ENCODE results near the gene PODXL2.
"Not testable (repeated sequence)": the region's sequence is repeated elsewhere in the genome, so short reads cannot be mapped to it uniquely, and the experiment has no call there.

Gene PODXL2

DNA sequence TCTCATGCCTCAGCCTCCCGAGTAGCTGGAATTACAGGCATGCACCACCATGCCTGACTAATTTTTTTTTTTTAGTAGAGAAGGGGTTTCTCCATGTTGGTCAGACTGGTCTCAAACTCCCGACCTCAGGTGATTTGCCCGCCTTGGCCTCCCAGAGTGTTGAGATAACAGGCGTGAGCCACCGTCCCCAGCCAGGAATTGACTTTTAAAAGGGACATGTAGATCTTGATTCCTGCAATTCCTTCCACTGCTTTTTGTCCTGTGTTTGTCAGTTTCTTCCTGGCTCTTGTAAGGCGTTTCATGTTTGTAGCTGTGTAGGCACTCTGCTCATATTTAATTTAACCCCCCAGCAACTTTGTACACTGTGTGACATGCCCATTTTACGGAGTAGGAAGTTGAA lies 23.4 kb upstream of the PODXL2 start:
- DNase-seq (ENCODE audit: low read depth), result not testable (repeated sequence)

DNA sequence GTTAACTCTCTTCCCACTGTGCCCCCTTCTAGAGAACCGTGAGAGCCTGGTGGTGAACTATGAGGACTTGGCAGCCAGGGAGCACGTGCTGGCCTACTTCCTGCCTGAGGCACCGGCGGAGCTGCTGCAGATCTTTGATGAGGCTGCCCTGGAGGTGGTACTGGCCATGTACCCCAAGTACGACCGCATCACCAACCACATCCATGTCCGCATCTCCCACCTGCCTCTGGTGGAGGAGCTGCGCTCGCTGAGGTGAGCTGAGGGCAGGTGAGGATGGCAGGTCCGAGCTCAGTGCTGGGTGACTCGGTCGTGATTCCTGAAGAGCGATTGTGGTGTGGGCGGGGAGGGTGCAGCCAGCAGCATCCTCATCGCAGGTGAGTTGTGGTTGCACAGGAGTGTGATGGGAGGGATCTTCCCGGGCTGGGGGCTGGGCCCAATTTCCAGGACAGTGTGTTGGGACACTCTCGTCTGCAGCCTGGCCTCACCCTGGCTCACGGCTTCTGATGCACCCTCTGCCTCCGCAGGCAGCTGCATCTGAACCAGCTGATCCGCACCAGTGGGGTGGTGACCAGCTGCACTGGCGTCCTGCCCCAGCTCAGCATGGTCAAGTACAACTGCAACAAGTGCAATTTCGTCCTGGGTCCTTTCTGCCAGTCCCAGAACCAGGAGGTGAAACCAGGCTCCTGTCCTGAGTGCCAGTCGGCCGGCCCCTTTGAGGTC lies 22.7 kb upstream of the PODXL2 start:
- no peak for DNase-seq (ENCODE audit: low read depth)

DNA sequence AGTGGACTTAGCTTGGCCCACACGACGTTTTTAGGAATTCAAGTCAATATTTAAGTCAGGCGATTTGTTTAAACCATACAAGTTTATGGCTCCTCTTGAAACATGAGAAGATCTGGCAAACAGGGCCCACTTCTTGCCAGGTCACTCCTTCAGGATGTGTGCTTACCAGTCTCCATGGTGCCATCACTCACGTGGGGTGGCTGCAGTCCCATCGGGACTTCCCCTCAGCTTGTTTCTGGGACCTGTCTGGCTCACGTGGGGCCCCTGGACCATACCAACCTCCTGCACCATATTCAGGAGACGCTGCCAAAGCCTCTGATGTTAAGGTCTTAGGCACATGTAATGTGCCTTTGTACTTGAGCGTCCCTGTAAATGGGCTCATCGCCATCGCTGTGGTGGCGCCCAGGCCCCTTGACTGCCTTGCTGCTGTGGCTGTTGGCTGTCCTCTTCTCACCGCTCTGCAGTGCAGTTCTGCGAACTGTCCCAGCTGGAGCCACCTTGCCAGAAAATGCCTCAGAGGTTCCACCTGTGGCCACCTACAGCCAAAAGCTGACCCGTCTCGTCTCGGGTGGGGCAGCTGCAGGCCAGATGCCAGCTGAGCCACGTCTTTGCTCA lies 21.9 kb upstream of the PODXL2 start:
- DNase-seq (ENCODE audit: low read depth), result no peak

DNA sequence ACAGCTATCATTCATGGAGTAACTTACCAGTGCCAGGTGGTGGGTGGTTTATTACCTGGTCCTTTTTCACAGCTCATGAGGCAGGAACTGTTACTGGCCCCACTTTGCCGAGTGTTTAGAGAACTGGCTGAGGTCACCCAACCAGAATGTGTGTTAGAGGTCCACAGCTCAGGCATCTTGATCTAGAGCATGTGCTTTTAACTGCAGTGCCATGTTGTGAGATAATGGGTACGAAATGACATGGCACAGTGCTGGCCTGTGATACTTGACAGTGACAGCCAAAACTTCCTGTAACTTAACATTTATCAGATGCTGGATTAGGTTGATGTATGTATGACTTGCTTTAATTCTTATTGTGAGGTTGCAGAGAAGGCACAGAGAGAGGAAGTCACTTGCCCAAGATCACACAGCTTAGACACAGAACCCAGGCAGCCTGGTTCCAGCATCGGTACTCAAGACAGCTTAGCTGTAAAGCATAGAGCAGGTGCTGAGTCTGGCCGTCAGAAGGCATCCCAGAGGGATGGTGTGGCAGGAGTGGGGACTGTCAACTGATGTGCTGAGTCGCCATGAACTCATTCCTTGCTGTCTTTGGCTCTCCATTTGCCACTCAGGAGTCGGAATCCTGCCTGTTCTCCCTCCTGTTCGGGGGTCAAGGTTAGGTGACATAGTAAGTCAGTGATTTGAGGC lies 21.2 kb upstream of the PODXL2 start:
- no peak for DNase-seq (ENCODE audit: low read depth)

DNA sequence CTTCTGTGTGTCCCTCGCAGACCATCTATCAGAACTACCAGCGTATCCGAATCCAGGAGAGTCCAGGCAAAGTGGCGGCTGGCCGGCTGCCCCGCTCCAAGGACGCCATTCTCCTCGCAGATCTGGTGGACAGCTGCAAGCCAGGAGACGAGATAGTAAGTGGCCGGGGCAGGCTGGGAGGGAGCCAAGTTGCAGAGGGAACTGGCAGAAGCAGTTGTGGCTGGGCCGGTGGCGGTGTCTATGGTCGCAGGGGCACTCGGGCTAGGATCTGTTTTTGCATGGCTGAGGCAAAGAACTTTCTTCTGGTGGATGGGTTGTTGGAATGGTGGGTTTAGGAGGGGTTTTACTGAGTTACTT lies 20.6 kb upstream of the PODXL2 start:
- no peak for DNase-seq (ENCODE audit: low read depth)

DNA sequence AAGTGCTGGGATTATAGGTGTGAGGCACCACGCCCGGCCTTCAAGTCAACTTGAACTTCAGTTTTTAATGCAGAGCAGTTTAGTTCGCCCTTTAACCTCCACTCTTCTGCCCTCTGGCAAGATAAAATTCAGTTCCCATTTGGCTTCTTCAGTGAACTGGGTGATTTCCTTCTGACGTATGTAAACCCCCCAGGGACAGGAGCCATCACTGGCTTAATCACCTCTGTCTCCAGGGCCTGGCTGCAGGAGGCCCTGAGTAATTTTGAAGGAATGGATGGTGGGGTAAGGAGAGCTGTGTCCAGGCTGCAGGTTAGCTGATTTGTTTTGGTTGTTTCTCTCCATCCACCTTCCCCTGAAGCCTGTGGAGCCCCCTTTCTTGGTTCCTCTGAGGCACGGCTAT lies 18.9 kb upstream of the PODXL2 start:
- DNase-seq (ENCODE audit: low read depth), result no peak

DNA sequence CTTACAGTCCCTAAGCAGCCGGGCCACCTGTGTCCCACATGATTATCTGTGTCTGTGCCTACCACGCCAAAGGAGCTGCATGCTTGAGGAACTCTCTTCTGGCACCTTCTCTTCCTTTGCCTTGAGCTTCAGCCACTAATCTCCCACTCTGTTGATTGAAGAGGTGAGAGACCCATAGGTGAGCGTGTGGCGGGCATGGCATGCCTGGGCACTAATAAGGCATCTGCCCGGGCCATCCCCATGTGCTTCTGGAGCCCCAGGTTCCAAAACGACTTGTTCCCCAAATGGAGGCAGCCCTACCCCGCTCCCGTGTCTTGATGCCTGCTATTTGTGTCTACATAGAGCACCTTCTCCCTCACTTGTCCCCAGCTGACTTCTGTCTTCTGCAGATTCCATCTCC lies 17.7 kb upstream of the PODXL2 start:
- no peak for DNase-seq (ENCODE audit: low read depth)

DNA sequence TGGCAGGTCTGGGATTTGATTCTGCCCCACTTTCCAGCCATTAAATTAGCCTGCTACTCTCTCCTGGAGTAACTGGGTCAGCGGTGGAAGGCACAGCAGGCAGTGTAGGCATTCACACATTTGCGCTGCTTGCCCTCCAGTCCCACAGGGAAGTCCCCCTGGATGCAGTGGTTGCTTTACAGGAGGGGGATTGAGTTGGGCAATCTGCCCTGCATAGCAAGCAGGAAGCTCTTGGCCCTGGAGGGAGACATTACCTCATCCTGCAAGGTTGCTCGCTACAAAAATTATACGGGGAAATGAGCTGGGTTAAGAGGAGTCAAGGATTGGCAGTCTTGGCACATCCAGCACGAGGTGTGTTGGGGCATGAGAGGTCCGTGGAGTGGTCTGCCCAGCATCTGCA lies 16.0 kb upstream of the PODXL2 start:
- no peak for DNase-seq (ENCODE audit: low read depth)

DNA sequence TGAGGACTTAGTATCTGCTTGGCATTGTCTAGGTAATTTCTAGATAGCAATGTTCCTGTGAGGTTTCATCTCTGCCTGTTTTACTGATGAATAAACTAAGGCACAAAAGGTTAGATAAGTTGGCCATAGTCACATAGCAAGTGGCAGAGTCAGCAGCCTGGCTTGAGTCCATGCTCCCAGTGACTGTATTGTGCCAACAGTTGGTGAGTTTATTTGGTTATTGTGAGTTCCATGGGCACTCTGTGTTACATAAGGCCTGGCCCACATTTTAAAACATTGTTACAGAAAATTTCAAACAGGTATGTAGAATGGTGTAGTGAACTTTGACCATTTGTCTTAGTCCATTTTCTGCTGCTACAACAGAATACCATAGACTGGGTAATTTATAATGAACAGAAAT lies 15.6 kb upstream of the PODXL2 start:
- no peak for DNase-seq (ENCODE audit: low read depth)

DNA sequence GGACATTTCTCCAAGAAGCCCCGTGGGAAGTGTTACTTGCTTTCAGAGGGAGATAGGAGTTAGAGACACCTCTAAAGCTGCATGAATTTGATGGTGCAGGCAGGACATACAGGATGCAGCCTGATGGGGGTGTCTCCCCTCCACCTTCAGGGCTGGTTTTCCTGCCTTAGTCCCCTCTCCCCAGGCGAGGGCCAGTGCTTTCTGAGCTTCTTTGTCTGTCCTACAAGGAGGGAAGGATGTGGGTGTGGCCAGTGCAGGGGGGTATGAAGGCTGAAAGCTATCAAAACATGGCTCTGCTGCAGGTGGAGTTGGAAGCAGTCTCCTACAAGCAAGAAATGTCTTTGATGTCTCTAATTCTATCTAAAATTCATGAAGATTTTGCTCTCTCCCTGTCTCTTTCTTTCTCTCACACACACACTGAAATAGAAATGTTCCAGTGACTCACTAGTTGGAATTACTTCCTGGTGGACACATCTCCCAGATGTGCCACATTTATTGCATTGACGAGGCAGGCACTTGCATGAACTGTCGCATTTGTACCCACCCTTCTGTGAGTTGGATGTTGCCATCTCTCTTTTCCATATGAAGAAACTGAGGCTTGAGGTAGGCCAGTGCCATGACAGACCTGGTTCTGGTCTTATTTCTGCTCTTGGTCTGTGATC lies 13.9 kb upstream of the PODXL2 start:
- DNase-seq (ENCODE audit: low read depth), result no peak

DNA sequence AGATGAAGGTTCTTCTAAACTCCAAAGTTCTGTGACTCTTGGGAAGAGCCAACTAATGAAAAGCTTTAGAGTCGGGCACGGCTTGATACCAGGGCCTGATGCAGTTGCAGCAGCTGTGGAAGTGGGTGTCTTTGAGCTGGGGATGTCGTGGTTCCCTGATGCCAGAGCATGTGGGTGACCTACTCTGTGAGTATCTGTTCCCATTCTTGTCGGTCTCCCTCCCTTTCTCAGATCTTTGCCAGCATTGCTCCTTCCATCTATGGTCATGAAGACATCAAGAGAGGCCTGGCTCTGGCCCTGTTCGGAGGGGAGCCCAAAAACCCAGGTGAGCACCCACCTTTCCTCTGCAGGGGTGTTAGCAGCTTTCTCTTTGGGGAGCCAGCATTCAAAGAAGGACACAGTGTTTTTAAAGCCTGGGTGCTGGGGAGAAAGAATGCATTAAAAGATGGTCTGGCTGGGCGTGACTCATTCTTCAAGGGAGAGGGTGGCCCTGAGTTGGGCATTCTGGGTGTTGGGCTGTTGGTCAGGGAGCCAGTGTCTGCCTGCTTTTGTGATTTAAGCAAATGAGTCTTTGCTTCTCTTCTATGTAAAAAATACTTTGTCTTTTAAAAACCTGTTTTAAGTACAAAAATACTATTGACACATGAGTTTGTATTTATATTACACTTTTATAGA lies 13.2 kb upstream of the PODXL2 start:
- no peak for DNase-seq (ENCODE audit: low read depth)

DNA sequence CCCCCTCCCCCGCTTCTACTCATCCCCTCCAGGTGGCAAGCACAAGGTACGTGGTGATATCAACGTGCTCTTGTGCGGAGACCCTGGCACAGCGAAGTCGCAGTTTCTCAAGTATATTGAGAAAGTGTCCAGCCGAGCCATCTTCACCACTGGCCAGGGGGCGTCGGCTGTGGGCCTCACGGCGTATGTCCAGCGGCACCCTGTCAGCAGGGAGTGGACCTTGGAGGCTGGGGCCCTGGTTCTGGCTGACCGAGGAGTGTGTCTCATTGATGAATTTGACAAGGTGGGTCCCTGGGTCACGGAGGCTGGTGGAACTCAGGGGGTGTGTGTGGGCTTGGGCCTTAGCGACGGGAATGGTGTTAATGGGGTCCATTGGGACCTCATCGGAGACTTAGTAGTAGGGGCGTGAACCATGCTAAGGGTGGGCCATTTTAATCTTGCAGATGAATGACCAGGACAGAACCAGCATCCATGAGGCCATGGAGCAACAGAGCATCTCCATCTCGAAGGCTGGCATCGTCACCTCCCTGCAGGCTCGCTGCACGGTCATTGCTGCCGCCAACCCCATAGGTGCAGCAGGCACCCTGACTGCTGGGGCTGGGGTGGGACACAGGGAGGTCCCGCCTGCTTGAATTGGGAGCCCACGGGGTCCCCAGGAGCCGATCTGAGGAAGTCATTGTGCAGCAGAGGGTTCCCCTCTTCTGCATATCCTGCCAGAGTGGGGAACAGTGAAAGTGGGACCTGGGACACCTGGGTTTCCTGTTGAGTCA lies 12.0 kb upstream of the PODXL2 start:
- no peak for DNase-seq (ENCODE audit: low read depth)

DNA sequence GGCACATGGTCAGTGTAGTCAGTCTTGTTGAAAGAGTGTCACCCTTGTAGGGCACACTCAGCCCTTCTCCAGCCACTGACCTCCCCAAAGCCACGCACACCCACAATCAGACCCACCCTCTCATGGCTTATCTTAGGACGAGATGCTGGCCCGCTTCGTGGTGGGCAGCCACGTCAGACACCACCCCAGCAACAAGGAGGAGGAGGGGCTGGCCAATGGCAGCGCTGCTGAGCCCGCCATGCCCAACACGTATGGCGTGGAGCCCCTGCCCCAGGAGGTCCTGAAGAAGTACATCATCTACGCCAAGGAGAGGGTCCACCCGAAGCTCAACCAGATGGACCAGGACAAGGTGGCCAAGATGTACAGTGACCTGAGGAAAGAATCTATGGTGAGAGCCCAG lies 10.1 kb upstream of the PODXL2 start:
- DNase-seq (ENCODE audit: low read depth), result no peak

DNA sequence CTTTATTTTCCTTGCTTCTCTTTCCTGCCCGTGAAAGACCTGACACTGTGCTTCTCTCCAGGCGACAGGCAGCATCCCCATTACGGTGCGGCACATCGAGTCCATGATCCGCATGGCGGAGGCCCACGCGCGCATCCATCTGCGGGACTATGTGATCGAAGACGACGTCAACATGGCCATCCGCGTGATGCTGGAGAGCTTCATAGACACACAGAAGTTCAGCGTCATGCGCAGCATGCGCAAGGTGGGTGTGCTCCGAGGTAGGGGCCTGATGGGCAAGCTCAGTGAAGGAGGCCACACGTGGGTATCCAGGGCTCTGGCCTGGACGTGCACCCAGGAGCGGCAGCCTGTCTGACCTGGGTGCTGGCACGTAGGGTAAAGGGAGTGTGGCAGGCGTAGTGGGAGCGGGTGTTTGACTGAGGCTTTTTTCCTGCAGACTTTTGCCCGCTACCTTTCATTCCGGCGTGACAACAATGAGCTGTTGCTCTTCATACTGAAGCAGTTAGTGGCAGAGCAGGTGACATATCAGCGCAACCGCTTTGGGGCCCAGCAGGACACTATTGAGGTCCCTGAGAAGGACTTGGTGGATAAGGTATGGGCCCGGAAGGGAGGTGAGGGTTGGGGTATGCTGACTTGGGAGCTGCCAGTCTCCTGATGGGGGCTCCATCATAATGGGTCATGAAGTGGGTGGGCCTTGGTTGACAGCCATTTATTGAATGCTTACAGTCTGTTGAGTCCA lies 8.2 kb upstream of the PODXL2 start:
- no peak for DNase-seq (ENCODE audit: low read depth)

DNA sequence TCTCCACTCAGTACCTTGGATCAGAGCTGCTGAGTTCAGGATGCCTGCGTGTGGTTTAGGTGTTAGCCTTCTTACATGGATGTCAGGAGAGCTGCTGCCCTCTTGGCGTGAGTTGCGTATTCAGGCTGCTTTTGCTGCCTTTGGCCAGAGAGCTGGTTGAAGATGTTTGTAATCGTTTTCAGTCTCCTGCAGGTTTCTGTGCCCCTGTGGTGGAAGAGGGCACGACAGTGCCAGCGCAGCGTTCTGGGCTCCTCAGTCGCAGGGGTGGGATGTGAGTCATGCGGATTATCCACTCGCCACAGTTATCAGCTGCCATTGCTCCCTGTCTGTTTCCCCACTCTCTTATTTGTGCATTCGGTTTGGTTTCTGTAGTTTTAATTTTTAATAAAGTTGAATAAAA lies 7.0 kb upstream of the PODXL2 start:
- DNase-seq (ENCODE audit: low read depth), result no peak

DNA sequence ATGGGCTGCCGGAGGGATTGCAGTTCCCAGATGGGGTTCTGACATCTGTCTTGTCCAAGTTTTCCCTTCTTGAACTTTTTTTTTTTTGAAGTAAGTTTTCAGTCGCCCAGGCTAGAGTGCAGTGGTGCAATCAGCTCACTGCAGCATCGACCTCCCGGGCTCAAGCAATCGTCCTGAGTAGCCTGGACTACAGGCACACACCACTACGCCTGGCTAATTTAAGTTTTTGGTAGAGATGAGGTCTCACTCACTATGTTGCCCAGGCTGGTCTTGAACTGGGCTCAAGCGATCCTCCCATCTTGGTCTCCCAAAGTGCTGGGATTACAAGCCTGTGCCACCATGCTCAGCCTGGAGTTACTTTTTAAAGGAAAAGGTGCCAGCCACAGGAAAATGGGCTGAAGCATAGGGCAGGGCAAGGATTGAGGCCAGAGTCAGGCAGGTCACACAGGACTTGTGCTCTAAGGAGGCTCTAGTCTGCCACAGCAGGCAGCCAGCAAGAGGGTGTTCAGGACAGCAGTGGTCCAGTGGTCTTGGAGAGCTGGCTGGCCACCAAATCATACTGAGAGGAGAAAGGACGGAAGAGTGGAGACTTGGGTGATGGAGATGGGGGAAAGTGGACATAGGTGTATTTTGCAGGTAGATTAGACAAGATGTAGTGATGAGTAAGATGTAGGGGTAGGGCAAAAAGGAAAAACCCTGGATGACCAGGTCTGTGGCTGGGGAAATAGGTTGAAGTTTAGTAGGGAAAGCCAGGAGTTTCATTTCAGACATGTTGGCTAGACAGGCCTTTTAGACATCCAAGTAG lies 6.0 kb upstream of the PODXL2 start:
- DNase-seq (ENCODE audit: low read depth), result no peak

DNA sequence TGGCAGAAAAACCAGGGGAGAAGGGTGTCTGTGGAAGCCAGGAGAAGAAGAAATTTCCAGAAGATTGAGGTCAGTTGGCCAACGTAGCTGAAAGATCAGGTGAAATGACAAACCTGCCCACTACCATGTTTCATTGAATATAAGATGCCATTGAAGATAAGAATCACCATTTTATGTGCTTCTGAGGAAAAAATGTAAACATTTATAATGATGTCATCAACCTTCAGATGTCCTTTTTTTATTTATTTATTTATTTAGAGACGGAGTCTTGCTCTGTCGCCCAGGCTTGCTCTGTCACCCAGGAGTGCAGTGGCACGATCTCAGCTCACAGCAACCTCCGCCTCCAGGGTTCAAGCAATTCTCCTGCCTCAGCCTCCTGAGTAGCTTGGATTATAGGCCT lies 4.9 kb upstream of the PODXL2 start:
- DNase-seq (ENCODE audit: low read depth), result no peak

DNA sequence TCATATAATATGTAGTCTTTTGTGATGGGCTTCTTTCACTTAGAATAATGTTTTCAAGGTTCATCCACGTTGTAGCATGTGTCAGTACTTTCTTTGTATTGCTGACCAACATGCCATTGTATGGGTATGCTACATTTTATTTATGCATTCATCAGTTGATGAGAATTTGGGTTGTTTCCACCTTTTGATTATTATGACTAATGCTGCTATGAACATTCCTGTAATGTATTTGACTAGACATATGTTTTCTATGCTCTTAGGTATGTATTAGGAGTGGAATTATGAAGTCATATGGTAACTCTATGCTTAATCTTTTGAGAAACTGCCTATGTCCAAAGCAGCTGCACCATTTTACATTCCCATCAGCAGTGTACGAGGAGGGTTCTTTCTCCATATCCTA lies 3.2 kb upstream of the PODXL2 start:
- no peak for DNase-seq (ENCODE audit: low read depth)

DNA sequence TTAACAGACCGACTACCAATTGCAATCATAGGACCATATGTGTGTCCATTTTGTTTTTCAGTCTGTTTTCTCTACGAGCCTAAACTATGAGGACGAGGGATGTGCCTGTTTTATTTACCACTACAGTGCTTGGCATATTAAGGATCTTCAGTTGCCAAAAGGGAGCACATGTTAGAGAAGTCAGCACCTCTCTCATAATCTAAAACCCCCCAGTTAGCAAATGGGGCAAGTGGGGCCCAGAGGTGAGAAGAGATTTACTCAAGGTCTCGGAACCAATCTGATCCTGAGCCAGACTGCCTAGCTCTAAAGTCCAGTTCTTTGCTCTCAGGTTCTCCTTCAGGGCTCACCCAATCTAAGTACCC lies 578 bp upstream of the PODXL2 start:
- no peak for DNase-seq (ENCODE audit: low read depth)
